HepG2 (cell line): ENCODE results near the gene TNFAIP8L1. TPM values are rescaled to one million over a fixed set of nuclear protein-coding genes. Genes with fewer than 3 reads are reported as not detected.

ENCODE experiments used
- AGO1 ChIP-seq: fragments of 200-400 bp; formaldehyde crosslinking; IDR thresholded peaks from 2 replicates; pipeline ENCODE4 v1.6.1; 2017; ENCODE audit warnings: mild to moderate bottlenecking, low read depth, low read length, moderate library complexity; ENCODE audit not compliant: poor library complexity, severe bottlenecking
- BRCA1 ChIP-seq: sonication (generic); formaldehyde crosslinking; IDR thresholded peaks from 2 replicates; pipeline ENCODE4 v1.4.0; 2020; ENCODE audit warnings: missing genetic modification reagents
- CBFB ChIP-seq: sonication (generic); formaldehyde crosslinking; IDR thresholded peaks from 2 replicates; pipeline ENCODE4 v1.4.0; 2020; ENCODE audit warnings: missing genetic modification reagents
- HMG20A ChIP-seq: IDR thresholded peaks from 2 replicates; pipeline ENCODE4 v1.6.1; 2016; ENCODE audit warnings: borderline replicate concordance
- KAT2B ChIP-seq: fragments of 150-350 bp; IDR thresholded peaks from 2 replicates; pipeline ENCODE4 v1.6.1; 2014; ENCODE audit warnings: low read depth, low read length, borderline replicate concordance
- MAZ ChIP-seq, 2 experiments: sonication (generic) in 1 of 2; formaldehyde crosslinking in 1 of 2; IDR thresholded peaks; 2 replicates each; pipeline versions ENCODE4 v1.5.0 to v1.6.1; 2012 to 2020; ENCODE audit warnings: low read depth in 2 of 2, mild to moderate bottlenecking in 2 of 2, borderline replicate concordance in 1 of 2, improper control_type of control experiment in 1 of 2, low read length in 1 of 2, missing genetic modification reagents in 1 of 2, moderate library complexity in 1 of 2
- NCOR1 ChIP-seq: fragments of 200-600 bp; sonication (generic); IDR thresholded peaks from 2 replicates; pipeline ENCODE4 v1.7.0; 2017; ENCODE audit warnings: antibody characterized with exemption, low read length, borderline replicate concordance
- PHF20 ChIP-seq: sonication (generic); formaldehyde crosslinking; IDR thresholded peaks from 2 replicates; pipeline ENCODE4 v1.5.0; 2020; ENCODE audit warnings: mild to moderate bottlenecking, missing genetic modification reagents
- PTBP1 ChIP-seq: fragments of 200-400 bp; formaldehyde crosslinking; IDR thresholded peaks from 2 replicates; pipeline ENCODE4 v1.6.1; 2018; ENCODE audit warnings: low read length, low read depth; ENCODE audit not compliant: poor library complexity, severe bottlenecking
- RAD21 ChIP-seq: fragments of 450-650 bp; formaldehyde crosslinking; IDR thresholded peaks from 2 replicates; pipeline ENCODE4 v1.5.0; 2020; ENCODE audit warnings: mild to moderate bottlenecking
- RORA ChIP-seq: sonication (generic); formaldehyde crosslinking; IDR thresholded peaks from 2 replicates; pipeline ENCODE4 v1.5.0; 2020; ENCODE audit warnings: mild to moderate bottlenecking, missing genetic modification reagents, moderate library complexity
- SETDB1 ChIP-seq: sonication (generic); formaldehyde crosslinking; IDR thresholded peaks from 2 replicates; pipeline ENCODE4 v1.5.1; 2020; ENCODE audit warnings: missing genetic modification reagents, mild to moderate bottlenecking, borderline replicate concordance
- STAT5B ChIP-seq: sonication (generic); formaldehyde crosslinking; IDR thresholded peaks from 2 replicates; pipeline ENCODE4 v1.4.0; 2020; ENCODE audit warnings: missing genetic modification reagents
- TSC22D2 ChIP-seq: sonication (generic); formaldehyde crosslinking; IDR thresholded peaks from 2 replicates; pipeline ENCODE4 v1.5.1; 2020; ENCODE audit warnings: missing genetic modification reagents, mild to moderate bottlenecking, borderline replicate concordance
- ZFAT ChIP-seq: sonication (generic); formaldehyde crosslinking; conservative IDR thresholded peaks from 2 replicates; pipeline ENCODE4 v1.8.1; 2023; ENCODE audit warnings: missing genetic modification reagents, inconsistent platforms
- ZNF160 ChIP-seq: sonication (generic); formaldehyde crosslinking; IDR thresholded peaks from 2 replicates; pipeline ENCODE4 v1.8.0; 2022; ENCODE audit warnings: mild to moderate bottlenecking, inconsistent platforms, missing genetic modification reagents
- ZNF567 ChIP-seq: sonication (generic); formaldehyde crosslinking; IDR thresholded peaks from 2 replicates; pipeline ENCODE4 v1.8.1; 2023; ENCODE audit warnings: mild to moderate bottlenecking, missing genetic modification reagents, borderline replicate concordance
- ZNF570 ChIP-seq: sonication (generic); formaldehyde crosslinking; IDR thresholded peaks from 2 replicates; pipeline ENCODE4 v1.4.0; 2020; ENCODE audit warnings: mild to moderate bottlenecking, missing genetic modification reagents, borderline replicate concordance
- ZNF776 ChIP-seq: sonication (generic); formaldehyde crosslinking; IDR thresholded peaks from 2 replicates; pipeline ENCODE4 v1.4.0; 2020; ENCODE audit warnings: mild to moderate bottlenecking, missing genetic modification reagents
- ZNF790 ChIP-seq: sonication (generic); formaldehyde crosslinking; IDR thresholded peaks from 2 replicates; pipeline ENCODE4 v1.8.0; 2022; ENCODE audit warnings: missing genetic modification reagents, mild to moderate bottlenecking, borderline replicate concordance
- ZNF850 ChIP-seq: sonication (generic); formaldehyde crosslinking; conservative IDR thresholded peaks from 2 replicates; pipeline ENCODE4 v1.9.0; 2021; ENCODE audit warnings: mild to moderate bottlenecking, missing genetic modification reagents
- ZSCAN31 ChIP-seq: sonication (generic); formaldehyde crosslinking; IDR thresholded peaks from 2 replicates; pipeline ENCODE4 v1.5.0; 2020; ENCODE audit warnings: low read depth, mild to moderate bottlenecking, missing genetic modification reagents
- polyA plus RNA-seq, 8 experiments: library from polyadenylated mRNA; depleted of rRNA in 3 of 8; stranded (reverse) in 7 of 8; unstranded in 1 of 8; fragments of >200 nt; fragmentation: Illumina TruSeq in 4 of 8; extraction: Trizol in 4 of 8; gene quantifications; 2 replicates each; pipeline versions ENCODE4 v1.2.1 to v1.2.3, GENCODE V29; 2011 to 2016; ENCODE audit warnings: low read depth in 4 of 8, missing spikeins in 1 of 8, mixed read lengths in 1 of 8; ENCODE audit not compliant: insufficient read depth in 1 of 8
- total RNA-seq, 5 experiments: library from RNA; depleted of rRNA; stranded (reverse); fragments of >200 nt; fragmentation: Illumina TruSeq; extraction: Trizol; gene quantifications; 2 replicates each; pipeline ENCODE4 v1.2.3, GENCODE V29; 2016; ENCODE audit warnings: low read depth in 1 of 5
- TF ChIP-seq, protein P1 (sequence below): sonication (generic); formaldehyde crosslinking; IDR thresholded peaks from 2 replicates; pipeline ENCODE4 v1.4.0; 2020; ENCODE audit warnings: missing genetic modification reagents; ENCODE audit errors: not compliant biosample characterization
- TF ChIP-seq, protein P2 (sequence below): sonication (generic); formaldehyde crosslinking; IDR thresholded peaks from 2 replicates; pipeline ENCODE4 v1.4.0; 2020; ENCODE audit warnings: missing genetic modification reagents, mild to moderate bottlenecking, borderline replicate concordance
- TF ChIP-seq, protein P3 (sequence below): IDR thresholded peaks from 2 replicates; pipeline ENCODE4 v1.6.1; 2016; ENCODE audit warnings: missing compliant biosample characterization, missing genetic modification reagents, borderline replicate concordance
- TF ChIP-seq, protein P4 (sequence below): sonication (generic); formaldehyde crosslinking; IDR thresholded peaks from 2 replicates; pipeline ENCODE4 v1.8.1; 2023; ENCODE audit warnings: mild to moderate bottlenecking, inconsistent platforms, moderate library complexity, missing genetic modification reagents, borderline replicate concordance

Gene TNFAIP8L1
- total and polyA plus RNA-seq, 2 of the 13 experiments (the other 11 are each of a cell fraction or from before 2014, with no cell fraction given) = 13.4 to 21.4 TPM

DNA sequence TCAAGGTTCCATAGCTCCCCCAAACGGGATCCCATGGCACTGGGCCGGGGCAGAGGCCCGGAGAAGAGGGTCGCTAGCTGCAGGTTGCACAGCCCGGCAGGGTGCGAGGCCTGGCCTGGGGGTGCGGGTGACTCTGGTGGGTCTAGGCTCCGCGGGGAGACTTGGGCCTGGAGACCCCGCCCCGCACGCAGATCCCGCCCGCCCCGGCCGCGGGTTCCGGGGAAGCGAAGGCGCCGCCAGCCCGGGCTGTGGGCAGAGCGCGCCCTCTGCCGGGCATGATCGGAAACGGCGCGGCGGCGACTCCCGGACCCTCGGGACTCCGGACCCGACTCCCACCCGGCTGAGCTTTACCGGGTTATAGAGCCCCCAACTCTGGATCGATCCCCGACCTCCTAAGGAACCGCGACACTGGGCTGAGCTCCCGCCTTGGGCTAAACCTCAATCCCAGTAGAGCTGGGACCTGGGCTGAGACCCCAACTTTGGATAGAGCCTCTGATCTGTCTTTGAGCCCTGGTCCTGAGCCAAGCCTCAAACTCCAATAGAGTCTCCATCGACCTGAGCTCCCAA lies 3.1 kb upstream of the TNFAIP8L1 start (continued):
- TF ChIP-seq SETDB1 (CRISPR knock-in tag) = no peak
- TF ChIP-seq BRCA1 (CRISPR knock-in tag) = 0 out of 2 replicates have a peak, but pooled peaks have one; percentile 77
- peak; percentile 66 for TF ChIP-seq AGO1
- 0 out of 2 replicates have a peak, but pooled peaks have one; percentile 38 for TF ChIP-seq ZFAT
- 0 out of 2 replicates have a peak, but pooled peaks have one; percentile 39 for TF ChIP-seq ZNF160 (CRISPR knock-in tag)
- TF ChIP-seq CBFB (CRISPR knock-in tag) = no peak
- TF ChIP-seq RAD21 (CRISPR knock-in tag) = peak; percentile 95
- TF ChIP-seq, protein P1, sequence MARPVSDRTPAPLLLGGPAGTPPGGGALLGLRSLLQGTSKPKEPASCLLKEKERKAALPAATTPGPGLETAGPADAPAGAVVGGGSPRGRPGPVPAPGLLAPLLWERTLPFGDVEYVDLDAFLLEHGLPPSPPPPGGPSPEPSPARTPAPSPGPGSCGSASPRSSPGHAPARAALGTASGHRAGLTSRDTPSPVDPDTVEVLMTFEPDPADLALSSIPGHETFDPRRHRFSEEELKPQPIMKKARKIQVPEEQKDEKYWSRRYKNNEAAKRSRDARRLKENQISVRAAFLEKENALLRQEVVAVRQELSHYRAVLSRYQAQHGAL (CRISPR knock-in tag) = peak; percentile 34
- TF ChIP-seq ZNF850 (CRISPR knock-in tag) = no peak
- no peak for TF ChIP-seq PTBP1
- TF ChIP-seq STAT5B (CRISPR knock-in tag) = no peak
- TF ChIP-seq KAT2B = no peak
- TF ChIP-seq ZNF570 (CRISPR knock-in tag) = no peak
- TF ChIP-seq, protein P2, sequence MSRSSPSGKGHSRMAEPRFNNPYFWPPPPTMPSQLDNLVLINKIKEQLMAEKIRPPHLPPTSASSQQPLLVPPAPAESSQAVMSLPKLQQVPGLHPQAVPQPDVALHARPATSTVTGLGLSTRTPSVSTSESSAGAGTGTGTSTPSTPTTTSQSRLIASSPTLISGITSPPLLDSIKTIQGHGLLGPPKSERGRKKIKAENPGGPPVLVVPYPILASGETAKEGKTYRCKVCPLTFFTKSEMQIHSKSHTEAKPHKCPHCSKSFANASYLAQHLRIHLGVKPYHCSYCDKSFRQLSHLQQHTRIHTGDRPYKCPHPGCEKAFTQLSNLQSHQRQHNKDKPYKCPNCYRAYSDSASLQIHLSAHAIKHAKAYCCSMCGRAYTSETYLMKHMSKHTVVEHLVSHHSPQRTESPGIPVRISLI (CRISPR knock-in tag) = no peak
- no peak for TF ChIP-seq TSC22D2 (CRISPR knock-in tag)
- TF ChIP-seq ZNF790 (CRISPR knock-in tag) = 0 out of 2 replicates have a peak, but pooled peaks have one; percentile 42
- TF ChIP-seq, protein P3, sequence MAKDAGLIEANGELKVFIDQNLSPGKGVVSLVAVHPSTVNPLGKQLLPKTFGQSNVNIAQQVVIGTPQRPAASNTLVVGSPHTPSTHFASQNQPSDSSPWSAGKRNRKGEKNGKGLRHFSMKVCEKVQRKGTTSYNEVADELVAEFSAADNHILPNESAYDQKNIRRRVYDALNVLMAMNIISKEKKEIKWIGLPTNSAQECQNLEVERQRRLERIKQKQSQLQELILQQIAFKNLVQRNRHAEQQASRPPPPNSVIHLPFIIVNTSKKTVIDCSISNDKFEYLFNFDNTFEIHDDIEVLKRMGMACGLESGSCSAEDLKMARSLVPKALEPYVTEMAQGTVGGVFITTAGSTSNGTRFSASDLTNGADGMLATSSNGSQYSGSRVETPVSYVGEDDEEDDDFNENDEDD (CRISPR knock-in tag) = peak; percentile 54; the same call in 1 of the 2 replicates
- TF ChIP-seq, protein P4, sequence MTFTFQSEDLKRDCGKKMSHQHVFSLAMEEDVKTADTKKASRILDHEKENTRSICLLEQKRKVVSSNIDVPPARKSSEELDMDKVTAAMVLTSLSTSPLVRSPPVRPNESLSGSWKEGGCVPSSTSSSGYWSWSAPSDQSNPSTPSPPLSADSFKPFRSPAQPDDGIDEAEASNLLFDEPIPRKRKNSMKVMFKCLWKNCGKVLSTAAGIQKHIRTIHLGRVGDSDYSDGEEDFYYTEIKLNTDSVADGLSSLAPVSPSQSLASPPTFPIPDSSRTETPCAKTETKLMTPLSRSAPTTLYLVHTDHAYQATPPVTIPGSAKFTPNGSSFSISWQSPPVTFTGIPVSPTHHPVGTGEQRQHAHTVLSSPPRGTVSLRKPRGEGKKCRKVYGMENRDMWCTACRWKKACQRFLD (CRISPR knock-in tag) = 0 out of 2 replicates have a peak, but pooled peaks have one; percentile 26
- peak; percentile 41; the same call in 1 of the 2 replicates for TF ChIP-seq ZSCAN31 (CRISPR knock-in tag)
- no peak for TF ChIP-seq RORA (CRISPR knock-in tag)
- TF ChIP-seq HMG20A (CRISPR knock-in tag) = no peak
- no peak for TF ChIP-seq PHF20
- TF ChIP-seq NCOR1 = no peak
- TF ChIP-seq ZNF776 (CRISPR knock-in tag) = peak; percentile 50; the same call in 1 of the 2 replicates
- no peak for TF ChIP-seq ZNF567
- TF ChIP-seq MAZ (IDR thresholded peaks at IDR 0.05; ENCODE audit: borderline replicate concordance, low read depth, low read length) = no peak
- TF ChIP-seq MAZ (CRISPR knock-in tag; IDR thresholded peaks at IDR 0.05; ENCODE audit: low read depth) = no peak
